K562 (cell line): ENCODE results near the gene EPN2. TPM values are rescaled to one million over a fixed set of nuclear protein-coding genes. Genes with fewer than 3 reads are reported as not detected.

Source experiments
- ATAC-seq: fragments of 200-7000 bp; cut with Tn5 transposase; 3 replicates; pipeline ENCODE4 v1.9.1; 2020; ENCODE audit warnings: moderate library complexity
- BruUV-seq: library from RNA; stranded (reverse); fragments of 400-500 nt; replicated peaks from 2 replicates; lab custom pipeline; 2021; lab: Mats Ljungman, UMichigan
- CTCF ChIA-PET: fragments of 300-600 bp; formaldehyde crosslinking; extraction: SDS; loops from one replicate; lab custom pipeline; 2021; ENCODE audit warnings: low intra/inter-chr PET ratio; lab: Yijun Ruan, JAX
- POLR2A ChIA-PET: fragments of 300-600, 350-650 bp; sonication (Branson Sonifier 250); formaldehyde crosslinking; extraction: SDS; loops from one replicate; lab custom pipeline; 2021; ENCODE audit warnings: antibody characterized with exemption, inconsistent platforms; lab: Yijun Ruan, JAX
- DNase-seq, 4 experiments: peaks; one replicate each; pipeline versions ENCODE4 v3.0.0 to v3.0.0-alpha.2; 2011 to 2018; ENCODE audit warnings: low spot score in 3 of 4, mixed read lengths in 3 of 4; ENCODE audit errors: extremely low read depth in 1 of 4
- FAIRE-seq: peaks from 2 replicates; lab custom pipeline; 2011; peaks lifted over from hg19 to GRCh38; lab: Jason Lieb, UNC
- H2AFZ ChIP-seq: 2 replicates; pipeline ENCODE4 v1.6.0; 2011; ENCODE audit warnings: low read depth, low read length, control low read depth, inconsistent platforms
- H3K27ac ChIP-seq: fragments of 200-600 bp; 3 replicates; pipeline ENCODE4 v1.8.0; 2011; ENCODE audit warnings: low read depth, mild to moderate bottlenecking, control low read depth, inconsistent platforms, low read length, moderate library complexity, mixed read lengths; ENCODE audit errors: extremely low read depth
- H3K27me3 ChIP-seq, 2 experiments: fragments of 300-600 bp in 1 of 2; 2 replicates in 1 of 2; 3 replicates in 1 of 2; pipeline versions ENCODE4 v1.6.0 to v1.8.0; 2011; ENCODE audit warnings: inconsistent platforms in 2 of 2, low read length in 2 of 2, mild to moderate bottlenecking in 1 of 2, mixed read lengths in 1 of 2, moderate library complexity in 1 of 2; ENCODE audit not compliant: control insufficient read depth in 2 of 2, insufficient read depth in 2 of 2
- H3K36me3 ChIP-seq: fragments of 300-600 bp; 3 replicates; pipeline ENCODE4 v1.8.0; 2011; ENCODE audit warnings: mild to moderate bottlenecking, low read length, inconsistent platforms; ENCODE audit not compliant: control insufficient read depth, insufficient read depth
- H3K4me1 ChIP-seq, 2 experiments: fragments of 200-600 bp in 1 of 2; replicated peaks in 1 of 2; 2 replicates in 1 of 2; 3 replicates in 1 of 2; pipeline versions ENCODE4 v1.5.1 to v1.8.0; 2011; ENCODE audit warnings: inconsistent platforms in 2 of 2, low read length in 2 of 2, mild to moderate bottlenecking in 1 of 2, mixed read lengths in 1 of 2, moderate library complexity in 1 of 2; ENCODE audit not compliant: control insufficient read depth in 2 of 2, insufficient read depth in 2 of 2
- H3K4me2 ChIP-seq: 2 replicates; pipeline ENCODE4 v1.6.1; 2011; ENCODE audit warnings: low read length, control low read depth, inconsistent platforms, mixed read lengths; ENCODE audit not compliant: insufficient read depth
- H3K4me3 ChIP-seq: fragments of 200-600 bp; sonication (generic), shearing (Covaris generic); 2 replicates; pipeline ENCODE4 v1.5.1; 2016; ENCODE audit warnings: control low read depth, inconsistent platforms
- H3K79me2 ChIP-seq: fragments of 200-600 bp; 3 replicates; pipeline ENCODE4 v1.8.0; 2011; ENCODE audit warnings: low read length, inconsistent platforms; ENCODE audit not compliant: control insufficient read depth, insufficient read depth
- H3K9ac ChIP-seq, 2 experiments: 2 replicates each; pipeline versions ENCODE4 v1.6.0 to v1.6.1; 2011; ENCODE audit warnings: low read depth in 2 of 2, low read length in 2 of 2, control low read depth in 1 of 2, inconsistent platforms in 1 of 2, mild to moderate bottlenecking in 1 of 2, mixed read lengths in 1 of 2; ENCODE audit not compliant: insufficient read depth in 1 of 2
- H3K9me1 ChIP-seq: one replicate; pipeline ENCODE4 v1.6.0; 2011; ENCODE audit warnings: inconsistent platforms, mild to moderate bottlenecking, low read length, moderate library complexity; ENCODE audit not compliant: control insufficient read depth, insufficient read depth
- H3K9me3 ChIP-seq: replicated peaks from 2 replicates; pipeline ENCODE4 v1.5.1; 2011; ENCODE audit warnings: low read depth, low read length, inconsistent platforms; ENCODE audit not compliant: control insufficient read depth, insufficient read depth
- H4K20me1 ChIP-seq: replicated peaks from 2 replicates; pipeline ENCODE4 v1.6.1; 2011; ENCODE audit warnings: low read length, inconsistent platforms, mixed read lengths; ENCODE audit not compliant: control insufficient read depth, insufficient read depth
- ARNT ChIP-seq, 2 experiments: fragments of 450-650 bp; IDR thresholded peaks; 2 replicates each; pipeline ENCODE4 v1.6.1; 2016; ENCODE audit warnings: mild to moderate bottlenecking in 1 of 2
- CC2D1A ChIP-seq: fragments of 450-650 bp; IDR thresholded peaks from 2 replicates; pipeline ENCODE4 v1.6.1; 2017; ENCODE audit warnings: mild to moderate bottlenecking
- ELF1 ChIP-seq: fragments of 200-800 bp; sonication (Bioruptor generic); IDR thresholded peaks from 2 replicates; pipeline ENCODE4 v1.6.1; 2016; ENCODE audit warnings: missing genetic modification characterization, missing compliant biosample characterization
- ERF ChIP-seq: fragments of 450-650 bp; formaldehyde crosslinking; IDR thresholded peaks from 2 replicates; pipeline ENCODE4 v1.4.0; 2020; ENCODE audit warnings: mild to moderate bottlenecking, mixed read lengths
- KDM2B ChIP-seq: fragments of 250-450 bp; sonication (Bioruptor Pico); IDR thresholded peaks from 2 replicates; pipeline ENCODE4 v1.8.0; 2021; ENCODE audit warnings: mild to moderate bottlenecking, moderate library complexity
- MEIS2 ChIP-seq: fragments of 450-650 bp; IDR thresholded peaks from 2 replicates; pipeline ENCODE4 v1.6.1; 2014; ENCODE audit warnings: mild to moderate bottlenecking; ENCODE audit not compliant: partially characterized antibody
- POLR2H ChIP-seq: IDR thresholded peaks from 2 replicates; pipeline ENCODE4 v1.6.1; 2016; ENCODE audit warnings: missing genetic modification characterization, low read depth, mild to moderate bottlenecking, control low read depth, missing compliant biosample characterization, moderate library complexity
- RFX1 ChIP-seq: fragments of 450-650 bp; IDR thresholded peaks from 2 replicates; pipeline ENCODE4 v1.6.1; 2016; ENCODE audit warnings: mild to moderate bottlenecking, moderate library complexity
- TEAD2 ChIP-seq: fragments of 450-650 bp; IDR thresholded peaks from 2 replicates; pipeline ENCODE4 v1.6.1; 2016; ENCODE audit warnings: missing genetic modification characterization, control low read depth, missing compliant biosample characterization
- ZBTB7A ChIP-seq: IDR thresholded peaks from 2 replicates; pipeline ENCODE4 v1.6.1; 2011; ENCODE audit warnings: low read depth, mild to moderate bottlenecking, low read length, moderate library complexity, borderline replicate concordance; ENCODE audit not compliant: control insufficient read depth
- ZNF174 ChIP-seq: fragments of 250-450 bp; sonication (Bioruptor Pico); IDR thresholded peaks from 2 replicates; pipeline ENCODE4 v1.4.0; 2020; ENCODE audit warnings: mild to moderate bottlenecking
- ZNF318 ChIP-seq, 2 experiments: fragments of 450-650 bp; IDR thresholded peaks; 2 replicates each; pipeline ENCODE4 v1.6.1; 2016; ENCODE audit warnings: mild to moderate bottlenecking in 2 of 2, borderline replicate concordance in 1 of 2, low read depth in 1 of 2, moderate library complexity in 1 of 2
- WGBS: fragments of 100-300 bp; shearing (Covaris generic); methylation state at CpG from one replicate; pipeline ENCODE4 v1.1.6; 2016; ENCODE audit warnings: low coverage, mixed read lengths; ENCODE audit not compliant: insufficient coverage; ENCODE audit errors: missing lambda C conversion rate; 5-methylcytosine and 5-hydroxymethylcytosine counted together
- in situ Hi-C: fragments of 300-500 bp; cut with MboI; formaldehyde crosslinking; loops from 4 replicates; pipeline ENCODE4 v1.15.0; 2018; ENCODE audit warnings: inconsistent platforms, mixed read lengths
- intact Hi-C: fragments of 100-400 bp; cut with micrococcal nuclease; formaldehyde crosslinking; loops from 2 replicates; pipeline ENCODE4 v1.14.2; 2022
- polyA plus RNA-seq, 8 experiments: library from polyadenylated mRNA; depleted of rRNA in 4 of 8; stranded (reverse) in 5 of 8; unstranded in 3 of 8; fragments of >200 nt; fragmentation: Nextera tagmentation in 2 of 8; fragmentation: Illumina TruSeq in 1 of 8; extraction: Ambion mirVana in 2 of 8; extraction: Trizol in 1 of 8; gene quantifications; 2 replicates each; pipeline versions ENCODE4 v1.2.1 to v1.2.3, GENCODE V29; 2011 to 2014; ENCODE audit warnings: inconsistent platforms in 1 of 8, missing spikeins in 1 of 8
- total RNA-seq, 7 experiments: library from RNA; depleted of rRNA in 6 of 7; stranded (reverse); fragments of >200 nt in 6 of 7; fragmentation: Illumina TruSeq in 2 of 7; extraction: Trizol in 2 of 7; gene quantifications; 2 replicates each; pipeline versions ENCODE4 v1.2.1 to v1.2.3, GENCODE V29; 2011 to 2021; ENCODE audit warnings: low replicate concordance in 1 of 7

EPN2 gene
- total and polyA plus RNA-seq, 9 of the 15 experiments (the other 6 are each of a cell fraction or from before 2014, with no cell fraction given), result 1.0 to 12.9 (median 8.9) TPM

DNA sequence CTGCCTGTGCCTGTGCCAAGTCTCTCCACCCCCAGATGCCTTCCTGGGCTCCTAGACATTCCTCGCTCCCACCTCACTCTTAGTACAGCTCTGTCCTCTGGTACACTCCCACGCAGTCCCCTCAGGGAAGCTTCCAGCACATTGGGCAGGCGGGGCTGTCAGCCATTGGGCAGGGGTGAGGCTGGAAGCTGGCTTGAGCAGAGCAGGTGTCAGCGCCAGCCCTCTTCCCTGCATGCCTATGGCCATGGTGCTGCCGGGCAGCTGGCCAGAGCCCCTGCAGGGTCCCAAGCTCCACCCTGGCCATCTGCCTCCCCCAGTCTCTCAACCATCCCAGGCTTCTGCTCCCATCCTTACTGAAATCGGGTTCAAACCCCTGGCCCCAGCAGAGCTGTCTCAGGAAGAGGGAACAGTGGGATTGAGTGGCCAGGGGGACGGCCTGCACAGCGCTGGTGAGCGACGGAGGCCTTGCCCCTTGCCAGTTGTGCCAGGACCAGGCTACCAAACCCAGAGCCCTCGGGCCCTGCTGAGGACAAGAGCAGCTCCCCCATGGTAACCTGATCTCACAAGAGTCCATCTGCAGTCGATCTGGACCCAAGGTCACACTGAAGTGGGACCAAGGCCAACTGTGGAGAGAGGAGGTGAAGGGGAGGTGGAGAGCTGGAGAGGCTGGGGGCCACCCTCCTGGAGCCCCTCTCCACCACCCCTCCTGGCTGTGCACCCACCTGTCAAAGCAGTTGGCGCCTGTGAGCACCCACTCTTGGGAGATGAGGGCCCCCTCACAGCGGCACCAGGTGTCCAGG lies 127.7 kb downstream of the EPN2 start:
- H3K9ac ChIP-seq, result 0 out of 4 replicates have a peak overlapping the region, but pooled peaks of 1 of the 2 experiments have one; percentile 17
- 35% methylated on average over 7 of the region's 14 CpGs for WGBS
- no peaks in the 10 kb centered on the region for H4K20me1 ChIP-seq
- POLR2A ChIA-PET, result interaction anchor here (1.0 to 2.4 kb wide), 3 partner anchors 9 to 13 kb away, joined by 3 to 9 read pairs (median 5); partner anchors contain the start of gene MAPK7
- ATAC-seq (no peak), FAIRE-seq (no peak), DNase-seq (no peak)
- CTCF ChIA-PET, result interaction anchor here (1.1 kb wide), 1 partner anchor 82 kb away, joined by 4 read pairs; no protein-coding TSS in a partner anchor
- no peaks in the 10 kb centered on the region for H3K9me1 ChIP-seq
- BruUV-seq, result no TSS peak
- H3K27me3 ChIP-seq, result no peaks in the 10 kb centered on the region
- no peak overlapping the region for H3K4me2 ChIP-seq
- in situ Hi-C loops (loop anchor here (5.0 to 10.0 kb wide), 2 partner anchors 82 to 400 kb away; no protein-coding TSS in a partner anchor), intact Hi-C loops (no loop called here)
- H3K9me3 ChIP-seq, result no peaks in the 10 kb centered on the region
- H3K4me1 ChIP-seq, result peaks cover 6 to 24% of the 10 kb centered on the region in 2 experiments; a peak in 4 of 5 replicates
- no peak overlapping the region for H3K4me3 ChIP-seq
- no peaks in the 10 kb centered on the region for H3K36me3 ChIP-seq
- no peak overlapping the region for H2AFZ ChIP-seq
- peaks cover 9% of the 10 kb centered on the region; the same call in 2 of the 3 replicates for H3K79me2 ChIP-seq
- no peak overlapping the region for H3K27ac ChIP-seq
- TF ChIP-seq CC2D1A (no peak), ZBTB7A (no peak), ERF (no peak), ZNF318 (IDR thresholded peaks at IDR 0.05; ENCODE audit: borderline replicate concordance in 1 of 2, low read depth in 1 of 2) (no peak), RFX1 (no peak), MEIS2 (no peak), ZNF174 (CRISPR knock-in tag) (no peak), POLR2H (no peak), KDM2B (CRISPR knock-in tag) (no peak), ARNT (IDR thresholded peaks at IDR 0.05) (no peak), TEAD2 (tag) (no peak), ELF1 (tag) (no peak)
